Activated CD8-positive, alpha-beta memory T cell treated with anti-CD3 and anti-CD28 coated beads, Interleukin-2, amount 50 U/mL, for 1 hour (primary cell): ENCODE results near the gene C6orf62.
"Not testable (repeated sequence)": the region's sequence is repeated elsewhere in the genome, so short reads cannot be mapped to it uniquely, and the experiment has no call there.

Experiments used
- DNase-seq: peaks from one replicate; pipeline ENCODE4 v3.0.0-alpha.2; 2020; ENCODE audit errors: extremely low read depth

The C6orf62 gene

GRCh38 chr6:24668066-24668996, 50.6 kb downstream of the C6orf62 start:
- not testable (repeated sequence) for DNase-seq

- DNase-seq = no peak
These were observed 51.6 kb downstream of the C6orf62 start for GRCh38 chr6:24667378-24667803.

GRCh38 chr6:24666641-24667377, 52.1 kb downstream of the C6orf62 start, which contains the start of the genes ACOT13 and TDP2:
Gene ACOT13 (plus strand): TSS chr6:24667077. CDS start chr6:24667264, 187 bp downstream.
Gene TDP2 (minus strand): TSS chr6:24666899. CDS start chr6:24666862, 37 bp downstream.
- DNase-seq = peak; percentile 90

DNA sequence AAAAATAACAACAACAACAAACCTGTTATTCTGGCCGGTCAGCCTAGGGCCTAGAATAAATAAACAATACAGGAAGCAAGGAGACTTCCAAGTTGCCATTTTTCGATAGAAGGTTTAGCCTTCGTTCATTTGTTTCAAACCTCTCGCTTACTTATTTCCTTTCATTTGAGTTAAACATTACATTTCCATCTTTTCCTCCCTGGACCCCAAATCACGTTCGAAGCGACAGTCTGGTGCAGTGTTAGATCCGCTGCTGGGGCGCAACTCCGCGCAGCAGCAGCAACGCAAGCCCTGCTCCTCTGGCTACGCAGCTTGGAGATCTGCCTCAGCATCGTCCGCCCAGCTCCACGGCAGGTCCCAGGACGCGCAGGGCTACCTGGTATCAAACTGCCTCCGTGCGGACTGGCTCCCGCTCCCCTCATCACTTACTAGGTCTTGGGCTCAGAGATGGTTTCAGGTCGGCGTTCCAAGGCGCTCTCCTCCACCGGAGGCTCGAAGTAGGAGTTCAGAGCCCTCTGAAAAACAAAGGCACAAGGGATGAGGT, 52.8 kb downstream of the C6orf62 start:
- DNase-seq = no peak

DNA sequence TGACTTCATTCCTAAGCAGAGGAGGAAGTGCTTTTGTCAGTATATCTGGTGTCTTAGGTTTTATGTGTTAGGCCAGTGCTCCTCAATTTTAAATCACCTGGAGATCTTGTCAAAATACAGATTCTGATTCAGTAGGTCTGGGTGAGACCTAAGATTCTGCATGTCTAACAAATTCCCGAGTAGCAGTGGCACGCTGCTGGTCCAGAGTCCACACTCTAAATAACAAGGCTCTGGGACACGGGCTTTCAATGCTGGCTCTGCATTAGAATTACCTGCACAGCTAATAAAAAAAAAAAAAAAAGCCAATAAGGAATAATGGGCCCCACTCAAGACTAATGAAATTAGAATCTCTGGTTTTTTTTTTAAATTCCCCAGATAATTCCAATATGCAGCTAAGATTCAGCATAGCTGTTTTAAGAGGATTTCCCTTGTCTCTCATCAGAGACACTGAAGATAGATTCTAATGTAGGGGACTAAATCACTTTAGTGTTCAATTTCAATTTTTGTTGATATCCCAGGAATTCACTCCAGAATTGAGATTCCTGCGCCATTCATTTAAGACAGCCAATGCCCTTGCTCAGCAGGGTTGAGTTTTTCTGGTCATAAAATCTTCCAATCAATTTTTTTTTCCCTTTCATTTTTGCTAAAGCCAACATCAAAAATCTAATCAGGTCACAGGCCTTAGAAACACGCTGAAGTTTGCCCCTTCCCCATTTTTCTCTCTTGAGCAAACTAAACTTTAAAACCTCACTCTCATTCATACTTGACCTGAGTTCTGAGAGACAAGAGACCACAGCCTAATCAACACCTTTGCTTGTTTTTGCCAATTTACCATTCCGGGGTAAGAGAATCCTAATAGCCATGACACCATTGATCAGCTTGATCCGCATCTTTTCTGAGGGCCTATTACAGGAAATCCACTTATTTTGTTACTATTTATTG, 54.6 kb downstream of the C6orf62 start:
- no peak for DNase-seq

GRCh38 chr6:24663189-24663588, 55.8 kb downstream of the C6orf62 start:
- DNase-seq = no peak

- DNase-seq = no peak
These were observed 56.7 kb downstream of the C6orf62 start for GRCh38 chr6:24662236-24662635.

- not testable (repeated sequence) for DNase-seq
These were observed 57.2 kb downstream of the C6orf62 start for GRCh38 chr6:24661759-24662158.

DNA sequence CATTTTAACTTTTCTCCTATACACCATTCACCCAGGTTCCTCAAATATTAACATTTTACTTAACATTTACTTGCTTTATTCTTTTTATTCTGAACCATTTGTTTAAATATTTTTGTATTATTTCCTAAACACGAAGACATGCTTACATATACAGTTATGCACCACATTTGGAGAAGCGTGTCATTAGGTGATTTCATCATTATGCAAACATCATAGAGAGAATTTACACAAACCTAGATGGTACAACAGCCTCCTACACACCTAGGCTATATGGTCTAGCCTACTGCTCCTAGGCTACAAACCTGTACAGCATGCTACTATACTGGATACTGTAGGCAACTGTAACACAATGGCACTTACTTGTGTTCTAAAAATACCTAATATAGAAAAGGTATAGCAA, 58.8 kb downstream of the C6orf62 start:
- DNase-seq = no peak

DNA sequence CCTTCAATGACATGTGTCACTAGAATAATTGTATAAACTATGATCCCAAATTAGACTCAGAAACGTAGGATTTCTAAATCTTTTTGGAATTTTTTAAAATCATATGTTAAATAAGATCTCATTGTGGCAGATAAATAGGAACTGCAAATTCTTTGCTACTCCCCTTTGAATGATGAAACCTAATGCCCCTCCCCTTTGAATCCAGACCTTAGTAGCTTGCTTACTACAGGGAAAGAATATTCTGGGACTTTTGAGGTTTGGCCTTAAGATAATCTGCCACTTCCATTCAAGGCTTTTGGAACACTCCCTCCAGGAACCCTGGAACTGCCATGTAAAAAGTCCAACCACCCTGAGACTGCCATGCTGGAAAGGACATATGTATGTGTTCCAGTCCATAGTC, 59.4 kb downstream of the C6orf62 start:
- no peak for DNase-seq

DNA sequence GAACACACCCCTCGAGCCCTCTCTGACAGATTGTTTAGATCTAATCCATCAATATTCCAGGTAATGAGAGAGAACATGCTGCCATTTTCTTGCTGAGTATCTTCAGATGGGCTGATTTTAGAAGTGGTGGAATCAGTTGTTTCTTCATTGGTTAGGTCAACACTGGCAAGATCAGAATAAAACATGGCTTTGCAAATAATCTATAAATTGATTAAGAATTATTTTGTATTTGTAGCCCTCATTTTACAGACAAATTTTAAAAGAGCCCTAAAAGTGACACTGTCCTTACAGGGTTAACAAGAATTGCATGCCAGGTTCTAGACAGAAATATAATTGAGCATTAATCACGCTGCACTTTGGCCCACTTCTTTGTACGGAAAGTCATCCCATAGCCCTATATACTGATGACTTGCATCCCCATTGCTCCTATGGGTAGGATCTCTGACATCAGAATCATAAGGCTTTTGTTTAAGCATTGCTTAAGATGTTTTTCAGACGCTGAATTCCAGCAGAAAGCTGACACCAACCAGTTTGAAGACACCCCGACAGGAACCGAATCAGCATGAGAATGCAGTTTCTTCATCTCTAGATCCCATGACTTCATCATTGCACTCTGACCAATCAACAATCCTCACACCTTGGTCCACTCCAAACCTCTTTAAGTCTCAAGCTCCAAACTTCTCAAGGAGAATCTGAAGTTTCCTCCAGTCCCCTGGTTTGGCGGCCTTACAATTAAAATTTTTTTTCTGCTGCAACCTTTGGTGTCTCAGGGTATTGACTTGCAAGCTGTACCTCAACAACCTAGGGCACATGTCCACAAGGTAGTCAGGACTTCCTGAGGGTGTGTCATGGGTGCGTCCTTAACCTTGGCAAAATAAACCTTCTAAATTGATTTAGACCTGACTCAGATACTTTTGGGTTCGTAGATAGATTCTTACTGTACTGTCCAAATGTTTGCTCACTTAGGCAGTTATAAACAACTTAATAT, 60.1 kb downstream of the C6orf62 start:
- no peak for DNase-seq

DNA sequence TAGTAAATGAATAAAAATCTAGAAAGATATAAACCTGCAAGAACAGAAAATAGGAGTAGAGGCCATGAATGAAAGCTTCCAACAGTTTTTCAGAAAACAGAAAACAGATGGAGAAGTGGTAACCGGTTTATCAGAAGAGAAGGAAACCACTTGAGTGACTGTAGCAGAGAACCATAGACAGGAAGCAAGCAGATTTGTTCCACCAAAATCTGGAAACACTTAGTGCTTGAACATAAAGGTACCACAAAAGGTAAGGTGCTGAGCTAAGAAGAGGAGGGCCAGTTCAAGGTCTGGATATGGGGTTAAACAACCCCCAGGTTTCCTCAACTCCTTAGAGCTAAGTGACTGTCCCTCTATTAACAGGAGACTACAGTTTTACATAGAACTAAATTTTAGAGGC, 63.7 kb downstream of the C6orf62 start:
- no peak for DNase-seq
